Subcutaneous abdominal adipose tissue (tissue), 5 donors: ENCODE data around the gene TMOD1.

Experiments used
- H3K27ac ChIP-seq: one replicate; pipeline ENCODE4 v1.7.0; 2013; ENCODE audit warnings: low read depth, mild to moderate bottlenecking, inconsistent platforms, low read length, moderate library complexity
- H3K27me3 ChIP-seq, 5 donors: one replicate each; pipeline ENCODE4 v1.7.0; 2013; ENCODE audit warnings: low read length in 5 of 5, inconsistent platforms in 1 of 5; ENCODE audit not compliant: control insufficient read depth in 5 of 5, insufficient read depth in 4 of 5
- H3K36me3 ChIP-seq, 5 donors: one replicate each; pipeline ENCODE4 v1.7.0; 2013; ENCODE audit warnings: low read length in 5 of 5; ENCODE audit not compliant: control insufficient read depth in 5 of 5, insufficient read depth in 5 of 5
- H3K4me1 ChIP-seq, 5 donors: one replicate each; pipeline ENCODE4 v1.7.0; 2013; ENCODE audit warnings: low read length in 5 of 5, mild to moderate bottlenecking in 3 of 5, moderate library complexity in 1 of 5; ENCODE audit not compliant: control insufficient read depth in 5 of 5, insufficient read depth in 5 of 5
- H3K4me3 ChIP-seq, 5 donors: one replicate each; pipeline ENCODE4 v1.7.0; 2013; ENCODE audit warnings: low read length in 5 of 5, low read depth in 1 of 5
- H3K9ac ChIP-seq, 5 donors: one replicate each; pipeline ENCODE4 v1.7.0; 2013; ENCODE audit warnings: low read length in 5 of 5, mild to moderate bottlenecking in 4 of 5, moderate library complexity in 3 of 5
- H3K9me3 ChIP-seq, 5 donors: one replicate each; pipeline ENCODE4 v1.7.0; 2013; ENCODE audit warnings: low read length in 5 of 5; ENCODE audit not compliant: control insufficient read depth in 5 of 5
- donor health status: healthy.
- donor health status: healthy.
- donor health status: healthy.
- donor health status: healthy.
- donor health status: healthy.

Gene TMOD1

DNA sequence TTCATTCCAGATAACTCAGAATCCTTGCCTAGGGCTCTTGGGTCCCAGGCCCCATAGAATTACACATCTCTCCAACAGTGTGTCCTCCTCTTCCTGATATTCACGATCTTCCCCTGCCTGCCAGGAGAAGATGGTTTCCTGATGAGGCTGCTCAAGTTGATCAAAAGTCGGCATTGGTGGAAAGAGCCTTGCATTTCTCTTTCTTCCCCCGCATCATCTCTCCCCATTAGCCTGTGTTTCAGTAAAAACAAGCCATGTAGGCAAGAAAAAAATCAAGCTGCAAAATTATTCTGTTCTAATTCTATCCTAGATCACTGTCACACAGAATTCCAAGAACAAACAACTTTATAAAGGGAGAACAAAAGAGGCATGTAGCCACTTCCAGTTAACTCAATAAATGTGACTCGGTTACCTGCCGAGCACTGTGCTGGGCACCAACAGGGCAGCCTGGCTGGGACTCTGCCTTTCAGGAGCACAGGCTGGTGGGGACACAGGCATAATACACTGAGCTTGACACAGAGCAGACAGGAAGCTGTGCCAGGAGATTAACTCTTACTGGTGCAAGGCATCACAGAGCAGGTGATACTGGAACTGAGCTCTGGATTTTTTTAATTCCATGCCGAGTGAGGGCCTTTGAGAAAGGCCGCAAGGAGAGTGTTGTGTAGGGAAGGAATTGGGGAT is 25.6 kb downstream of the TMOD1 start:
- Histone ChIP-seq H3K4me1 (peaks cover 0 to 4% (median 0%) of the 10 kb centered on the region in 5 donors), H3K9me3 (no peaks in the 10 kb centered on the region), H3K27me3 (no peaks in the 10 kb centered on the region), H3K27ac (no peak overlapping the region), H3K4me3 (no peak overlapping the region), H3K36me3 (peaks cover 0 to 2% (median 0%) of the 10 kb centered on the region in 5 donors), H3K9ac (no peak overlapping the region)

DNA sequence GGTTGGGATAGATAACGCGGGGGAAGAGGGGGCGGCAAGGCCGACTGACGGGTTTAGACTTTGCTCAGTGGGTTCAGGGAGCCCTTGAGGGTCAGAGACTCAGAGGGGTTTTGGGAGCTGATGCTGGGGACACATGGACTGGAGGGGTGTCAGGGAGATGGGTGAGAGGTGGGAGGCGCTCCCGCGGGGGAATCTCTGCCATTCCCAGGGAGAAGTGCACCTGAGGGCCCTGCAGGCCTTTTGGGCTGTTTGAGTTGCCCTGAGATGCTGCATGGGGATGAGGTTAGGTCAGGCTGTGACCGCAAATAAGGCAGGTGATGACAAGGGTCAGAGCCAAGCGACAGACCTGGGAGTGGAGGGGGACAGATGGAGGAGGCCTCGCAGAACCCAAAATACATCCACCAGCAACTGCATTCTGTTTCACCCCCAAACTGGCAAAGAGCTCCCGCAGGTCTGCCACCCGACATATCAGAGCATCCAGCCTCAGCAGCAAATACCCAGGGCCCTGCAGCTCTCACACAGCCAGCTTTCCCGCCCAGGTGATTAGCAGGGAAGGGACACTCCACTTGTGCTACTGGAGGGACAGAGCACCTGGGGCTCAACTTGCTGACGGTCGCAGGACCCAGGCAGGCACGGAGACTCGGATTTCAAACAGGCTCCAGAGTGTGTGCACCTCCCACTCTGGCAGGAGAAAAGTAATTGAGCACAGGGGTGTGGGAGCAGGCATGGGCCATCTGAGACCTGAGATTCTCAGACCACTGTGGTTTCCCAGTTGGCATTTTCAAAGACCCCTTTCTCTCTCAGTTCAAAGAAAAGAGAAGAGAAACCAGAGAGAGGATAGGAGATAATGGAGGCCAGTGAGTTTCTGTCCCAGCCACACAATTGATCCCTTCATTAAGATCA is 26.4 kb downstream of the TMOD1 start:
- peaks cover 0 to 6% (median 0%) of the 10 kb centered on the region in 5 donors for H3K4me1 ChIP-seq
- no peaks in the 10 kb centered on the region for H3K9me3 ChIP-seq
- no peak overlapping the region for H3K27ac ChIP-seq
- H3K36me3 ChIP-seq: peaks cover 0 to 2% (median 0%) of the 10 kb centered on the region in 5 donors
- no peaks in the 10 kb centered on the region for H3K27me3 ChIP-seq
- H3K4me3 ChIP-seq: no peak overlapping the region
- H3K9ac ChIP-seq: no peak overlapping the region

DNA sequence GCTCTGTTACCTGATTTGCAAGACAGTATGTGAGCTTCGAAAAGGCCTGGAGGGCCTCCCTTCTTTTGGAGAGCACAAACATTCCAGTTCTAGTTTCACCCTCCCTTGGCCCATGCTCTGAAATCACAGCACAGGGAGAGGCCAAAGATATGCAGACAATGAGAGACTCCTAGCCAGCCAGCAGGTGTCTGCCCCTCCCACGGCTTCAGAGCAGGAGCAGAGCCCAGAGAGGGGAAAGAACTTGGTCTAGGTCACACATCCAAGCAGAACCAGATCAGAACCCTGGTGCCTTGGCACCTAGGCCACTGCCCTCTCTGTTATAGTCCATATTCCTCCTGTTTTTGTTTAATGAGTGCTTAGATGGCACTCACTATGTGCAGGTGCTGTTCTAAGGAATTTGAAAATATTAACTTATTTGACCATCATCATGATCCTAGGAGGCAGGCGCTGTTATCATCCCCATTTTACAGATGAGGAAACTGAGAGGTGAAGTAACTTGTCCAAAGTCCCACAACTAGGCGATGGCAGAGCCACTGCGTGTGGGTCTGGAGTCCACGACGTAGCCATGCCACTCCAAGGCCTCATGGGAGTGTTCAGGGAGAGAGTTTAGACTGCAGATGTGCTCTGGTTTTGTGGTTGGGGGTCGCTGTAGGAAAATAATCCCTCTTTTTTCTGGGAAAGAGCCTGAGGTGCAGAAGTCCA is 27.2 kb downstream of the TMOD1 start:
- no peak overlapping the region for H3K27ac ChIP-seq
- H3K36me3 ChIP-seq: peaks cover 0 to 2% (median 0%) of the 10 kb centered on the region in 5 donors
- H3K9ac ChIP-seq: no peak overlapping the region
- H3K4me3 ChIP-seq: no peak overlapping the region
- no peaks in the 10 kb centered on the region for H3K27me3 ChIP-seq
- H3K4me1 ChIP-seq: peaks cover 0 to 6% (median 0%) of the 10 kb centered on the region in 5 donors
- H3K9me3 ChIP-seq: peaks cover 0 to 1% (median 0%) of the 10 kb centered on the region in 5 donors

DNA sequence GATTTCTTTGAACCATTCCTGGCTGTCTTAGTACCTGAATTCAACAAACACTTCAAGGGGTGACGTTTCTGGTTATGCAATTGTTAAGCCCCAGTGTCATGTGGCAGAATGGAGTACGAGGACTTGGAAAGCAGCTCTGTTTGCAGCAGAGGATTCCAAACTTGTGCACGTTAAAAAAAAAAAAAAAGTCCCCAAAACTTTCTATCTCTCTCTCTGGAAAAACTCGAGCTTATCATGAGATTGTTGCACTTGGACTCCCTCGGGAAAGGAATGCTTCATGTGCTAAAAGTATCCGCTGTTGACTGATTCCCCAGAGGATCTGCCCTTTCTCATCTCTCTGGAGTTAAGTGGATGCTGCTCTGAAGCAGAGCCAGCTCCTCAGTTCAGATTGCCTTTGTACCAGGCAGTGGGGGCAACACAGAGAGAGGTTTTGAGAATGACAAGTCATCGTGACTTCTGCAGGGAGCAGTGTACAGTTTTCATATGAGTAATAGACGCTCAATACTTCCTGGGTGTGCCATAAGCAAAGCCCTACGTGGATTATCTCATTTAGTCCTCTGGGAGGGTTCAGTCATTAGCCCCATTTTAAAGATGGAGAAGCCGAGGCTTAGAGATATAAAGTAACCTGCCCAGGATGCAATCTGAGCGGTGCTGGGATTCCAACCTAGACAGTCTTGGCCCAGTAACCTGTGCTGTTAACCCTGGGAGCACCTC is 28.1 kb downstream of the TMOD1 start:
- H3K9ac ChIP-seq: no peak overlapping the region
- no peak overlapping the region for H3K27ac ChIP-seq
- peaks cover 0 to 6% (median 0%) of the 10 kb centered on the region in 5 donors for H3K4me1 ChIP-seq
- H3K9me3 ChIP-seq: peaks cover 0 to 10% (median 4%) of the 10 kb centered on the region in 5 donors
- no peaks in the 10 kb centered on the region for H3K27me3 ChIP-seq
- no peak overlapping the region for H3K4me3 ChIP-seq
- peaks cover 0 to 2% (median 0%) of the 10 kb centered on the region in 5 donors for H3K36me3 ChIP-seq

DNA sequence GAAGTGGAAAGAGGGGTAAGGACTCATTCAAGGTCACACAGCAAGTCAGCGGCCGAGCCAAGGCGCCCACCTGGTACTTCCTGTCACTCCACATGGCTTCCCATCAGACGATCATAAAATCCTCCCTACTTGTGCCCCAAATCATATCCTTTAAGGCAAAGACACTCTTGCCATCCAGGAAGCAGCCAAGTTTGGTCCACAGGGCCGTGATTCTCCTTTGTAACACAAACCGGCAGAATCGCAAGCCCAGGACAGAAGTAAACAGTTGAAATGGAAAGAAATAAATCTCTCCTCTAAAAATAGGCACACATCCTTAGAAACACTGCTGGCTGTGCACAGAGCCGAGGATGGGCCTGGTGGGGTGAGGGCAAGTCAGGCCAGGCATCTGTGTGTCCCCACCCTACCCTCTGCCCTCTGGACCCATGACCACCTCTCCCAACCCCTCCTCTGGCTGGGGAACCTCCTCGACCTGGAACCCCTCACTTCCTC is 30.5 kb downstream of the TMOD1 start:
- no peaks in the 10 kb centered on the region for H3K27me3 ChIP-seq
- H3K9ac ChIP-seq: no peak overlapping the region
- H3K4me1 ChIP-seq: peaks cover 0 to 6% (median 0%) of the 10 kb centered on the region in 5 donors
- no peak overlapping the region for H3K4me3 ChIP-seq
- no peak overlapping the region for H3K27ac ChIP-seq
- peaks cover 0 to 2% (median 0%) of the 10 kb centered on the region in 5 donors for H3K36me3 ChIP-seq
- H3K9me3 ChIP-seq: peaks cover 0 to 10% (median 4%) of the 10 kb centered on the region in 5 donors

DNA sequence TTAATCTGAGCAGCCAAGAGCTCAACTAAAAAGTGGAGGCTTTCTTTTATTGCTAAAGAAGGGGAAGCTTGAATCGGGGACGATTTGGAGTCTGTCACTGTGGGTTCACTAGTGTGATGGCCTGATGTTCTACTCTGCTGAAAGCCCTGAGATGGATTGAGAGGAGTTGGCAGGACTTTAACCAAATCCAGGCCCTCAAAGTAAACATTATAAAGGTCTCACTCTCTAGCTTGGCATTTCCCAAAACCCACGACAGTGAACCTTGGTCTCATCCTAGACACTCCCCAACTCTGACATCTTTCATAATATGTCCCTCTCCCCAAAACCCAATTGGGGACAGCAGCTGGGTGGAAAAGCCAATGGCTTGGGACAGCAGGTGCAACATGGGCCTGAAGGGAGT is 32.7 kb downstream of the TMOD1 start:
- Histone ChIP-seq H3K4me3 (no peak overlapping the region), H3K4me1 (peaks cover 0 to 6% (median 0%) of the 10 kb centered on the region in 5 donors), H3K9ac (no peak overlapping the region), H3K36me3 (peaks cover 0 to 2% (median 0%) of the 10 kb centered on the region in 5 donors), H3K27me3 (no peaks in the 10 kb centered on the region), H3K27ac (no peak overlapping the region), H3K9me3 (peaks cover 0 to 10% (median 4%) of the 10 kb centered on the region in 5 donors)

DNA sequence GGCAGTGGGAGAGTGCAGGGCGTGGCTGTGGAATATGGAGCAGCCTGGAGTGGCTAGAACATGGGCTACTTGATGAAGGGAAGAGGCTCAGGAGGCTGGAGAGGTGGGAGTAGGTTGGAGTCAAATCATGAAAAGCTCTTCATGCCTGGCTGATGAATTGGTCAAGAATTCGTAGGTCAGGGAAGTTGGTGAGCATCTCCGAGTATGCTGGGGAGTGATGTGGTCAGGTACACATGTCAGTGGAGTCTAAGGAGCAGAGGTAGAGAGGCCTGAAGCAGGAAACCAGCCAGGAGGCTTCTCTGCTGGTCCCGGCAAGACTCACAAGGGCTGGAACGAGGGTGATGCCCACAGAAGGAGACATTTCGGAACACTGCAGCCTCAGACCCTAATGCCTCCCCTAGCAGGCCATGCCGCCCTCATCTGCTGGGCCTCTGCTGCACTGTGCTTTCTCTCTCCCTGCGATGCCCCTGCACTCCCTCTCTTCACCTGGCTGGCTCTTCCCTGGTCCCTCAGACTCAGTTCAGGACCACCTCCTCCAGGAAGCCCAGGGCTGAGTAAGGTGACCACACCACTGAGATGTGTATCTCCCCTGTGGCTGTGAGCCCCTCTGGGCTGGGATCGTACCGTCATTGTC is 33.6 kb downstream of the TMOD1 start:
- peaks cover 0 to 10% (median 4%) of the 10 kb centered on the region in 5 donors for H3K9me3 ChIP-seq
- H3K36me3 ChIP-seq: peaks cover 0 to 2% (median 0%) of the 10 kb centered on the region in 5 donors
- no peak overlapping the region for H3K9ac ChIP-seq
- no peak overlapping the region for H3K27ac ChIP-seq
- H3K4me3 ChIP-seq: no peak overlapping the region
- H3K27me3 ChIP-seq: no peaks in the 10 kb centered on the region
- H3K4me1 ChIP-seq: peaks cover 0 to 6% (median 0%) of the 10 kb centered on the region in 5 donors

DNA sequence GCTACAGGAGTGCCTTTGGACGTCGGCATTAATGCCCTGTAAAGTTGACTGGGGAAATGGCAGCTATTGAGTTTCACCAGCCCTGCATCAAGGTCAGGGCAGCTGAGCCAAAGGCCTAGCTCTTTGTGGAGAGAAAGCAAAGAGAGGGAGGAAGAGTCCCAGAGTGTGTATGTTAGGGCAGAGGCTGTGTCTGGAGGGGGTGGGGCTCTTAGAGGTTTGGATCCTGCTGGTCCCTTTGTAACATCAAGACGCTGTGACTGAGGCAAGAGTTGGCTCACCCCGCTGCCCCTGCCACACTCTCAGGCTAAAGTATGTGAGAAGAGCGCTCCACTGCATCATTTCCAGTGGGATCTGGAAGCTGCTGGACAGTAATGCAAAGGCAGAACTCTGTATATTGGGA is 34.3 kb downstream of the TMOD1 start:
- Histone ChIP-seq H3K36me3 (peaks cover 0 to 2% (median 0%) of the 10 kb centered on the region in 5 donors), H3K9me3 (peaks cover 0 to 10% (median 6%) of the 10 kb centered on the region in 5 donors), H3K27me3 (no peaks in the 10 kb centered on the region), H3K27ac (no peak overlapping the region), H3K4me1 (peaks cover 0 to 6% (median 0%) of the 10 kb centered on the region in 5 donors), H3K4me3 (no peak overlapping the region), H3K9ac (no peak overlapping the region)

DNA sequence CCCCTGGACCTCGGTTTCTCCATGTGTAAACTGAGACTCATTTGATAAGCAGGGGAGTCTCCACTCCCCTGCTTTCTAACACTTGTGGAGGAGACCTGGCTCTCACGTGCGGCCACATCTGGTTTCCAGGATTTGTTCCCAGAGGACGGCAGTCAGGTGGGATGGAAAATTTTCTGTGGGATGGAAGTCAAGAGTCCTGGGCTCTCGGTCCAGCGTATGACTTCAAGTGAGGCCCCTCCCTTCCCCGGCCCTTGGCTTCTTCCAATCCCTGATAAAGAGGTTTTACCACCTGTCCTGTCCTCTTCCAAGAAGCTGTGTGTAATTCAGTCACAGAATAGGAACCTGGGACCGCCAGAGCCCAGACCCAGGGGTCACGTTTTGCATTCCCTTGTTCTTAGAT is 35.0 kb downstream of the TMOD1 start:
- H3K9me3 ChIP-seq: peaks cover 0 to 10% (median 6%) of the 10 kb centered on the region in 5 donors
- no peak overlapping the region for H3K9ac ChIP-seq
- no peak overlapping the region for H3K27ac ChIP-seq
- peaks cover 0 to 6% (median 0%) of the 10 kb centered on the region in 5 donors for H3K4me1 ChIP-seq
- no peaks in the 10 kb centered on the region for H3K27me3 ChIP-seq
- no peak overlapping the region for H3K4me3 ChIP-seq
- H3K36me3 ChIP-seq: peaks cover 0 to 2% (median 0%) of the 10 kb centered on the region in 5 donors
